GM23248 (cell line): ENCODE measurements around the gene ZBTB22.

Source experiments
- EZH2 ChIP-seq: fragments of 200-600 bp; sonication (generic); IDR thresholded peaks from 2 replicates; pipeline ENCODE4 v1.6.1; 2018; ENCODE audit warnings: antibody characterized with exemption, mild to moderate bottlenecking; ENCODE audit not compliant: insufficient read depth, poor library complexity, severe bottlenecking
- EZH2phosphoT487 ChIP-seq: fragments of 200-600 bp; sonication (generic); IDR thresholded peaks from 2 replicates; pipeline ENCODE4 v1.6.1; 2018; ENCODE audit warnings: antibody characterized with exemption, moderate library complexity, mild to moderate bottlenecking, low read depth; ENCODE audit not compliant: insufficient read depth

DNA sequence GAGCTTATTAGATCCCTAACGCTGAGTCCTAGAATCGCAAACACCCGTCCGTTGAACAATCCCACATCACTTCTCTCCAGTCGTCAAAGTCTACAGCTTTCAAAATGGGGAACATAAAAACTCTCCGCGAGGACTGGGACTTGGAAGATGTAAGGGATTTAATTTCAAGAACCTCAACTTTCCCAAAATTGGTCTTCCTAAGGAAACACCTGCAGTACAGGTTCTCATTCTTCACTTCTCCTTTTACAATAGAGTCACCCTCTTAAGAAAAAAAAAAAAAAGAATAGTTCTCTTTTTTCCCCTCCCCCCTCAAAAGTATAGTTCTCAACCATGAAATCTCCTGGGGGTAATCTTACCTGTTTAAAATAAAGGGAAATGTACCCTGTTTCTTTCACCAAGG lies 6.6 kb upstream of the ZBTB22 start:
- TF ChIP-seq EZH2phosphoT487 (no peak), EZH2 (no peak)
